Aorta (tissue), 5 donors: ENCODE results near the gene PPM1L. TPM values are rescaled to one million over a fixed set of nuclear protein-coding genes. Genes with fewer than 3 reads are reported as not detected.
A peak's percentile ranks its signal among the peaks of the same experiment; 100 is the strongest.

ENCODE experiments used
- ATAC-seq: fragments of 200-7000 bp; cut with Tn5 transposase; one replicate; pipeline ENCODE4 v1.9.1; 2022; ENCODE audit warnings: moderate library complexity; ENCODE audit not compliant: low FRiP score
- DNase-seq, 2 donors: peaks; one replicate each; pipeline ENCODE4 v3.0.0-alpha.2; 2020
- H3K27ac ChIP-seq, 2 donors: one replicate each; pipeline ENCODE4 v1.5.1; 2013; ENCODE audit warnings: low read length in 2 of 2, mild to moderate bottlenecking in 2 of 2, moderate library complexity in 2 of 2, control low read depth in 1 of 2, inconsistent platforms in 1 of 2, low read depth in 1 of 2
- H3K27me3 ChIP-seq, 2 donors: one replicate each; pipeline ENCODE4 v1.6.1; 2013; ENCODE audit warnings: control low read depth in 1 of 2, low read length in 1 of 2, mild to moderate bottlenecking in 1 of 2, moderate library complexity in 1 of 2; ENCODE audit not compliant: insufficient read depth in 2 of 2, control insufficient read depth in 1 of 2
- H3K36me3 ChIP-seq, 2 donors: one replicate each; pipeline ENCODE4 v1.6.1; 2013; ENCODE audit warnings: control low read depth in 1 of 2, low read length in 1 of 2, mild to moderate bottlenecking in 1 of 2; ENCODE audit not compliant: insufficient read depth in 2 of 2, control insufficient read depth in 1 of 2
- H3K4me1 ChIP-seq, 2 donors: one replicate each; pipeline ENCODE4 v1.6.1; 2013; ENCODE audit warnings: low read length in 2 of 2, control low read depth in 1 of 2, mild to moderate bottlenecking in 1 of 2, moderate library complexity in 1 of 2; ENCODE audit not compliant: insufficient read depth in 2 of 2, control insufficient read depth in 1 of 2
- H3K4me3 ChIP-seq, 2 donors: one replicate each; pipeline ENCODE4 v1.5.1; 2013; ENCODE audit warnings: low read length in 2 of 2, control low read depth in 1 of 2, mild to moderate bottlenecking in 1 of 2
- H3K9me3 ChIP-seq: one replicate; pipeline ENCODE4 v1.6.1; 2013; ENCODE audit warnings: mild to moderate bottlenecking, low read length; ENCODE audit not compliant: control insufficient read depth
- WGBS, 2 donors: extraction: QIAGEN DNeasy Blood & Tissue Kit; methylation state at CpG; one replicate each; pipeline ENCODE4 v1.1.7; 2013; 5-methylcytosine and 5-hydroxymethylcytosine counted together
- intact Hi-C, 2 donors: fragments of 100-400 bp; cut with DNase I; formaldehyde crosslinking; loops; one replicate each; pipeline versions ENCODE4 v1.14.2 to v1.15.0; 2022
- polyA plus RNA-seq, 2 donors: library from polyadenylated mRNA; stranded (reverse); fragments of 200-250 nt; gene quantifications; one replicate each; pipeline ENCODE4 v1.2.3, GENCODE V29; 2013
- total RNA-seq, 2 donors: library from RNA; stranded (reverse); fragmentation: NEBNext Ultra II Directional; extraction: Animal tissue kit (Norgen Biotek cat#: 25700); gene quantifications; one replicate each; pipeline ENCODE4 v1.2.1, GENCODE V29; 2021
- donor health status: healthy with polysubstance abuse.
- donor health status: Bipolar disorder and iron deficiency.
- donor health status: DM: no; HTN: no; CAD: no.
- donor health status: DM: no; HTN: no; CAD: no.
- donor health status: DM: yes; HTN: yes; CAD: no.

The PPM1L gene
- total and polyA plus RNA-seq, 4 donors = 1.5 to 17.0 (median 11.1) TPM

- 85 to 90% methylated on average over 2 of the region's 2 CpGs for WGBS, 2 donors
- no peak for ATAC-seq
- H3K36me3 ChIP-seq = no peaks in the 10 kb centered on the region
- no peak overlapping the region for H3K27ac ChIP-seq
- no peak overlapping the region for H3K4me3 ChIP-seq
- H3K4me1 ChIP-seq = no peaks in the 10 kb centered on the region
- DNase-seq = no peak
- intact Hi-C loops = no loop called here
- peaks cover 1% of the 10 kb centered on the region for H3K9me3 ChIP-seq
- H3K27me3 ChIP-seq = no peaks in the 10 kb centered on the region
Observed at GRCh38 chr3:160904691-160905090, 148.7 kb downstream of the PPM1L start.

GRCh38 chr3:160906646-160907045 is 150.6 kb downstream of the PPM1L start:
- H3K9me3 ChIP-seq = peaks cover 1% of the 10 kb centered on the region
- DNase-seq (no peak), ATAC-seq (no peak)
- H3K4me1 ChIP-seq = no peaks in the 10 kb centered on the region
- H3K27me3 ChIP-seq = no peaks in the 10 kb centered on the region
- intact Hi-C loops = no loop called here
- H3K36me3 ChIP-seq = no peaks in the 10 kb centered on the region
- no peak overlapping the region for H3K27ac ChIP-seq
- no peak overlapping the region for H3K4me3 ChIP-seq

GRCh38 chr3:160909917-160910316 is 153.9 kb downstream of the PPM1L start:
- DNase-seq (no peak), ATAC-seq (no peak)
- Histone ChIP-seq H3K4me1 (no peaks in the 10 kb centered on the region), H3K27me3 (no peaks in the 10 kb centered on the region), H3K36me3 (no peaks in the 10 kb centered on the region), H3K27ac (no peak overlapping the region), H3K4me3 (no peak overlapping the region), H3K9me3 (peaks cover 1% of the 10 kb centered on the region)
- WGBS, 2 donors = 33 to 67% methylated on average over 2 of the region's 3 CpGs
- intact Hi-C loops = no loop called here

GRCh38 chr3:160911411-160911810 is 155.4 kb downstream of the PPM1L start:
- intact Hi-C loops = no loop called here
- Histone ChIP-seq H3K27ac (no peak overlapping the region), H3K9me3 (peaks cover 1% of the 10 kb centered on the region), H3K36me3 (no peaks in the 10 kb centered on the region), H3K4me3 (no peak overlapping the region), H3K27me3 (no peaks in the 10 kb centered on the region), H3K4me1 (no peaks in the 10 kb centered on the region)
- DNase-seq (no peak), ATAC-seq (no peak)

GRCh38 chr3:160916472-160916871 is 160.4 kb downstream of the PPM1L start:
- no peak for ATAC-seq
- Histone ChIP-seq H3K4me1 (no peaks in the 10 kb centered on the region), H3K27me3 (no peaks in the 10 kb centered on the region), H3K36me3 (no peaks in the 10 kb centered on the region), H3K4me3 (no peak overlapping the region), H3K9me3 (no peaks in the 10 kb centered on the region), H3K27ac (no peak overlapping the region)
- intact Hi-C loops = no loop called here
- 70 to 77% methylated on average over 3 of the region's 3 CpGs for WGBS, 2 donors
- DNase-seq = no peak

- Histone ChIP-seq H3K27me3 (no peaks in the 10 kb centered on the region), H3K27ac (no peak overlapping the region), H3K36me3 (no peaks in the 10 kb centered on the region), H3K4me1 (no peaks in the 10 kb centered on the region), H3K9me3 (no peaks in the 10 kb centered on the region), H3K4me3 (no peak overlapping the region)
- DNase-seq (no peak), ATAC-seq (no peak)
- WGBS, 2 donors = 73 to 78% methylated on average over 2 of the region's 2 CpGs
- intact Hi-C loops = no loop called here
Observed at GRCh38 chr3:160919942-160920341, 163.9 kb downstream of the PPM1L start.

- H3K36me3 ChIP-seq = no peaks in the 10 kb centered on the region
- ATAC-seq (peak; percentile 63), DNase-seq (no peak)
- no peak overlapping the region for H3K4me3 ChIP-seq
- no peaks in the 10 kb centered on the region for H3K27me3 ChIP-seq
- H3K27ac ChIP-seq = no peak overlapping the region
- no peaks in the 10 kb centered on the region for H3K4me1 ChIP-seq
- intact Hi-C loops = no loop called here
- 14 to 20% methylated on average over 4 of the region's 4 CpGs for WGBS, 2 donors
- no peaks in the 10 kb centered on the region for H3K9me3 ChIP-seq
Observed at GRCh38 chr3:160921020-160921635, 165.1 kb downstream of the PPM1L start.

GRCh38 chr3:160924776-160925175 is 168.7 kb downstream of the PPM1L start:
- Histone ChIP-seq H3K27ac (no peak overlapping the region), H3K4me3 (no peak overlapping the region), H3K36me3 (no peaks in the 10 kb centered on the region), H3K9me3 (no peaks in the 10 kb centered on the region), H3K4me1 (no peaks in the 10 kb centered on the region), H3K27me3 (no peaks in the 10 kb centered on the region)
- intact Hi-C loops = no loop called here
- no peak for DNase-seq
- no peak for ATAC-seq
- WGBS, 2 donors = 89 to 97% methylated on average over 1 of the region's 1 CpG

- no peaks in the 10 kb centered on the region for H3K9me3 ChIP-seq
- ATAC-seq = no peak
- 90 to 91% methylated on average over 10 of the region's 10 CpGs for WGBS, 2 donors
- intact Hi-C loops = no loop called here
- H3K27me3 ChIP-seq = no peaks in the 10 kb centered on the region
- no peak for DNase-seq
- H3K4me1 ChIP-seq = no peaks in the 10 kb centered on the region
- H3K4me3 ChIP-seq = no peak overlapping the region
- no peaks in the 10 kb centered on the region for H3K36me3 ChIP-seq
- no peak overlapping the region for H3K27ac ChIP-seq
Observed at GRCh38 chr3:160927620-160928019, 171.6 kb downstream of the PPM1L start.
